ENCODE data around the gene SLC39A11.
"Not testable (repeated sequence)": the region's sequence is repeated elsewhere in the genome, so short reads cannot be mapped to it uniquely, and the experiment has no call there.

The SLC39A11 gene, protein sequence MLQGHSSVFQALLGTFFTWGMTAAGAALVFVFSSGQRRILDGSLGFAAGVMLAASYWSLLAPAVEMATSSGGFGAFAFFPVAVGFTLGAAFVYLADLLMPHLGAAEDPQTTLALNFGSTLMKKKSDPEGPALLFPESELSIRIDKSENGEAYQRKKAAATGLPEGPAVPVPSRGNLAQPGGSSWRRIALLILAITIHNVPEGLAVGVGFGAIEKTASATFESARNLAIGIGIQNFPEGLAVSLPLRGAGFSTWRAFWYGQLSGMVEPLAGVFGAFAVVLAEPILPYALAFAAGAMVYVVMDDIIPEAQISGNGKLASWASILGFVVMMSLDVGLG

GRCh38 chr17:73092523-73093135 is at the start of gene SLC39A11:
Gene SLC39A11 (minus strand): TSS chr17:73092688. CDS start chr17:73088764, 3,924 bp downstream.
- peak; percentile 90 for DNase-seq (ENCODE audit: low read depth)

DNA sequence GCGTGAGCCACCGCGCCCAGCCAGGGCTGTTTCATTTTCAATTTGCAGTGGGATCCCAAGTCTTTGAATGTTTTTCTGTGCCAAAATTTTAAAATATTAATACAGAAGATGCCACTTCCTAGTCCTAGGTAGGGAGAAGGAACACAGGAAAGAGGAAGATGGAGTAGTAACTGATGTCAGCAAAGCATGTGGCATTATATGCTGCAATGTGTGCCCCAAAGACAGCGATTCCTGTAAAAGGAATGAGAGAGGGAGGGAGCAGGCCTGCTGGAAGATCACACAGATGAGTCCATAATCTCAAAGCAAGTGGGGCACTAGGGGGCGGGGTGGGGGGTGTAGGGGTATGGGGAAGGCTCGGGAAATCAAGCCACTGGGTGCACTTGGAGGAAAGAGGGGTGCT is 48.9 kb upstream of the SLC39A11 start:
- no peak for DNase-seq (ENCODE audit: low read depth)

GRCh38 chr17:73140566-73140965 is 48.1 kb upstream of the SLC39A11 start:
- DNase-seq (ENCODE audit: low read depth) = no peak

DNA sequence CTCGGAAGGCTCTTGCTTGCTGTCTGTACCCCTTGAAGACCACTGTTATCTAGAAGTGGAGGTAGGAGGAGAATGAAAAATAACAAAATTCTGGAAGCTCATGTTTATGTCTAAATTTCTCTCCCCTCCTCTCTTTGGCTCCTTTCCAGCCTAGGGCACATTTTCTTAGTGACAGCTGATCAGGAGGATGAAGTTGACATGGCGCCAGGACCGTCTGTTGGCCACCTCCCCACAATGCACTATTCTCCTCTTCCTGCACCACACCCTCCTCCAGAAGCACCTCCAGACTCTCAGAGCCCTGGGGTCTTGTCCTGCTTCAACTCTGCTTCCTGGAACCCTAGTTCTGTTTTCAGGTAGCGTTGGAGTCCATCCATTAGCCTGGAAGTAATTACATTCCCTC is 46.8 kb upstream of the SLC39A11 start:
- DNase-seq (ENCODE audit: low read depth) = no peak

DNA sequence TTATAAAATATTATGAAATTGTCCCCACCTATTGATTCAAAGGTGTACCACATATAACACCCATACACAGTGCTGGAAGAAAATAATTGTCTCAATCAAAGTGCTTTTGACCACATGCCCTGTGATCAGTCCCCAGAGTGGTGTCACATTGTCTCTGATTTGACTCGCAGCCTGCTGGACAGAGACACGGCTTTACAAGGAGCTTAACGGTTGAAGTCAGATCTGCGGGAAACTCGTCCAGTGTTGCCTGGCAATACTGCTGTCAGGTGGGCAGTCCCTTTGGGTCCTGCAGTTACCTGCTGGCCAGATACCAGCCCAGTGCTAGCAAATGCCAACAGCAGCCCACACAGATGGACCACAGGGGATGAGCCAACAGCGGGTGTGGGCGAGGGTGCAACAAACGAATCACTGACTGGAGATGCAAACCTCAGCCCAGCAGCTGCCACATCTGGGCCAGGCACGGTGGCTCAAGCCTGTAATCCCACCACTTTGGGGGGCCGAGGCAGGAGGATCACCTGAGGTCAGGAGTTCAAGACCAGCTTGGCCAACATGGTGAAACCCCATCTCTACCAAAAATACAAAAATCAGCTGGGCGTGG is 46.2 kb upstream of the SLC39A11 start:
- no peak for DNase-seq (ENCODE audit: low read depth)

DNA sequence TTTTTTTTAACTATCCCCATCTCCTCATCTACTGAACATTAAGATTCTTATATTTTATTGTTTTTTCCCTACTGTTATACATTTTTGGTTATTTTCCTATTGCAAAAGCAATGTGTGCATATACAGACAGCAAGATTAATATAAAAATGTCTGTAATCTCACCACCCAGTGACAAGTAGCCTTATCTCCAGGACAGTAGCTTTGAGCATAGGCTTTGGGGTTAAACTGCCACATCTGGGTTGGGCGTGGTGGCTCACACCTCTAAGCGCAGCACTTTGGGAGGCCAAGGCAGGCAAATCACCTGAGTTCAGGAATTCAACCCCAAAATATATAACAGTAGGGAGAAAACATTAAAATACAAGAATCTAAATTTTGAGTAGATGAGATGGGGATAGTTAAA is 44.9 kb upstream of the SLC39A11 start:
- DNase-seq (ENCODE audit: low read depth) = no peak

DNA sequence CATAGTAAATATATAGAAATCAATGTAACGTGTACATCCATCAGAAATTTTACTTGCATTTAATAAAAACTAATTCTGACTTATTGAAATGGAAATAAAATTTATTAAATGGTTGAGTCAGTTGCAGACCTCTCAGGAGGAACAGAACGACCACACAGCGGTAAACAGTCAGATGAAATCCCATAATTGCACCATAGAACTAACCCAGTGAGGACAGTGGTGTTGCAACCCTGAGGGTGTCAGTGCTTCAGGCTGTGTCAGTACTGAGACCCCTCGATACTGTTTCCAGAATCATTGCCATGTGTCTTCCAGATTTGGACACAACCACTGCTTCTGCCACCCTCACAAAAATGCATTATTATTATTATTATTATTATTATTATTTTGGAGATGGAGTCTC is 43.3 kb upstream of the SLC39A11 start:
- no peak for DNase-seq (ENCODE audit: low read depth)

GRCh38 chr17:73133911-73134649 is 41.6 kb upstream of the SLC39A11 start:
- DNase-seq (ENCODE audit: low read depth) = no peak

DNA sequence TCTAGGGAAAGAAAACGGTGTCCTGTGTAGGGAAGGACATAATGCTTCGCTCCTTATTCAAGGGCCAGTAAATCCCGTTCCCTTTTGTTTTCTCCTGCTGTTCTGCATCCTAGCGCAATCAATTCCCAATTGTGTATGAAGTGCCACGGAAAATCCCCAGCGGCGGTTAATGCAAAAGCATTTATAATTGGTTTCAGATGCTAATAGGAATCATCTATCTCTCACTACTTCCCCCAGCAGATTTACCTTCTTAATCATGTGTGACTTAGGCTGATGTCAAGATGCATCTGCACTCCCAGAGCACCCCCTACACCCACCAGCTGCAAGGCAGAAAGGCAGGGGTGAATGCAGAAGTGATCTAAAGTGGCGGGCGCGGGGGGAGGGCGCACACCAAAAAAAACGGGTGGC is 39.6 kb upstream of the SLC39A11 start:
- no peak for DNase-seq (ENCODE audit: low read depth)

GRCh38 chr17:73131439-73131838 is 39.0 kb upstream of the SLC39A11 start:
- DNase-seq (ENCODE audit: low read depth) = not testable (repeated sequence)

DNA sequence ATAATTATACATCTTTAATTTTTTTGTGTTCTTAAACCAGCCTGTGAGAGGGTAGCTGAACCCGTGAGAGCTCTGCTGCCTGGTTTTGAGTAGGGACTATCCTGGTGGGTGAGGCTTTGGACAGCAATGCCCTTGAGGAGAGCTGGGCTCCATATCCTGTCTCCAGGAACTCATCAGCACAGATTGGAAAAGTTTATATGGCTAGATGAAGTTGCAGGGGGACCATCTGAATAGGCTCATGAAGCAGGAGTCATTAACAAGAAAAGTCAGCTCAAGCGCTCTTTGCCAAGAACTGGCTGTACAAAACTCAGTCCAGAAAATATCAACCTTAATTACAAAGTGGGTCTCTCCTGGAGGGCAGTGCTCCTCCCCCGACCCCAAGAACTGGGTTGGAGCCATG is 38.5 kb upstream of the SLC39A11 start:
- DNase-seq (ENCODE audit: low read depth) = no peak

GRCh38 chr17:73128496-73128895 is 36.0 kb upstream of the SLC39A11 start:
- DNase-seq (ENCODE audit: low read depth) = no peak

DNA sequence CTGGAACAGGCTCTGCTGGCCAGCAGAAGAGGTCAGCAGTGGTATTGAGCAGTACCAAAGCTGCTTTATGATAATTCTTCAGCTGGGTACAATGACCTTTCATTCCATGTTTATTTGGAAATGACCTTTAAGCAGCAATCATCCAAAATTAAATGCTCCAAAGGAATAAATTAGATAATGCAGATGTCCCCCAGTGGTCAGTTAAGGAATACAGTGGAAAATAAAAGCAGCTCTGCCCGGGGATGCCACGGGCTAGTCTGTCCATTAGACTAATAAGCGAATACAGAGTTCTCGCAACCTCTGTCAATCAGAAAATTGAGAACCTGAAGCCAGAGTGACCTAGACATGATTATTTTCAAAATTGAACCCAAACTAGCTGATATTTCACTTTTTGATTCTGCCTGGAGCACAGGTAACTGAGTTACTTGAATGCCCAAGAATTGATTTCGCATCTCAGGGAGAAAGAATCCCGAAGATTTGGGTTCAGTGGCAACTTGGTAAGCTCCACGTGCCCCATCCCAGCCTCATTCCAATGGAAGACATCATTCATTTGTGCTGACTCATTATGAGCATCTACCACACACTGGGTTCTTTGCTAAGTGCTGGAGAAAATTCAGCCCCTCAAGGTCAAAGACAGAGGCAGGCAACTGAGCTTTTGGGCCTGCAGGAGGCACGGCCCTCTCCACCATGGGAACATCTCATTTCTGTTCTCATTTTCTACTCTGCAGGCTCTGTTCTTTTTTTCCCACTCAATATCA is 34.4 kb upstream of the SLC39A11 start:
- DNase-seq (ENCODE audit: low read depth) = no peak

DNA sequence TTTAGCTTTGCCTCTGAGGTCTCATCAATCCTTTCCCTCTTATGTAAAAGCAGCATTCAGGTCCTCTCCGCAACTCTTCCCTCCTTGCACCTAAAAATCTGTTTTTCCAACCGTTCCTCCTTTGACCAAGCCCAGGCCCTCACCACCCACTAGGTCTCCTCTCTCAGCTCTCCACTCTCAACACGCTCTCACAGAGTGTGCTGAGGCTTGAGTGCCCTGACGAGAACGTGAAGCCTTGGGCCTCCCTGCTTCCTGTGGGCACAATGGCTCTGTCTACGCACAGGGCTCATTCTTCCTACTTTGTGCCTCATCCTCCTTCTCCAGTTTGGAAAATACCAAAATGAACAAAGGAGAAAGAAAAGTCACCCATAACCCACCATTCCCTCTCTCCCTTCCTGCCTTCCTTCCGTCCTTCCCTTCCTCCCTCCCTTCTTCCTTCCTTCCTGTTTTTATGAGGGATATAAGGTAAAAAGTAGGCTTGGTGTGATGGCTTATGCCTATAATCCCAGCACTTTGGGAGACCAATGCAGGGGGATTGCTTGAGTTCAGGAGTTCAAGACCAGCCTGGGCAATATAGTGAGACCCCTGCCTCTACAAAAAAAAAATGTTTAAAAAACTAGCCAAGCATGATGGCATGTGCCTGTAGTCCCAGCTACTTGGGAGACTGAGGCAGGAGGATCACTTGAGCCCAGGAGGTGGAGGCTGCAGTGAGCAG is 31.3 kb upstream of the SLC39A11 start:
- no peak for DNase-seq (ENCODE audit: low read depth)

- DNase-seq (ENCODE audit: low read depth) = no peak
These were observed 30.6 kb upstream of the SLC39A11 start for GRCh38 chr17:73122953-73123605.

DNA sequence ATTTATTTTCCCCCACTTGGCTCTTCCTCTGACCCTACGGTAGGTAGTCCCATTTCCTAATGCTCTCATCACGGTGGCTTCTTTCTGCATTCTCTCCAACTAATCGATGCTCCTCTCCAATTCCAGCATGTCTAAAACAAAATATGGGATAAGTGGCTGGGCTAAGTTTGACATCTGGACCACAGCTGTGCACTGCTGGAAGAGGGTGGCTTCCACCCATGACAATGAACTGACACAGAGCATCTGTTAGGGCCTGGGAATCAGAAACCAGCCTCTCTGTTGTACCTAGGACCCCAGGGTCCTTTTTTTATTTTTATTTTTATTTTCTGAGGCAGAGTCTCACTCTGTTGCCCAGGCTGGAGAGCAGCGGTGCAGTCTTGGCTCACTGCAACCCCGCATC is 29.0 kb upstream of the SLC39A11 start:
- DNase-seq (ENCODE audit: low read depth) = no peak

- no peak for DNase-seq (ENCODE audit: low read depth)
These were observed 27.1 kb upstream of the SLC39A11 start for GRCh38 chr17:73119631-73120030.

DNA sequence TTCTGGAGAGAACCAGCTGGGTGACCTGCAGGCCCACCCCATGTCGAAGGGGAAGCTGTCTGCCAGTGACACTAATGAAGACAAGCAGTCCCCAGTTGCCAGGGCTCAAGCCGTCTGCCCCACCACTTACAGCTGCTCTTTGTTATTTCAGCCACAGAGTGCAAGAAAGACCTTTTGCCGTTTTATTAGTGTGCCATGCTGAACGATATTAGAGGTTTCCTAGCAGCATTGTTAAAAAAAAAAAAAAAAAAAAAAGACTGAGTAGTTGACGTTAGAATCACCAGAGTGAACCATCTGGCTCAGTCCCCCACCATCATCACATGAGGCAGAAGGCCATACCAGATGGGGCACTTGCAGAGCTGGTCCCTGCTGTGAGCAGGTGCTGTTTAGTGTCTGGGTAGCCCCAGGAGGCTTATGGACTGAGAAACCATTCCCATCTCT is 26.5 kb upstream of the SLC39A11 start:
- DNase-seq (ENCODE audit: low read depth) = no peak

GRCh38 chr17:73118139-73118538 is 25.7 kb upstream of the SLC39A11 start:
- no peak for DNase-seq (ENCODE audit: low read depth)

DNA sequence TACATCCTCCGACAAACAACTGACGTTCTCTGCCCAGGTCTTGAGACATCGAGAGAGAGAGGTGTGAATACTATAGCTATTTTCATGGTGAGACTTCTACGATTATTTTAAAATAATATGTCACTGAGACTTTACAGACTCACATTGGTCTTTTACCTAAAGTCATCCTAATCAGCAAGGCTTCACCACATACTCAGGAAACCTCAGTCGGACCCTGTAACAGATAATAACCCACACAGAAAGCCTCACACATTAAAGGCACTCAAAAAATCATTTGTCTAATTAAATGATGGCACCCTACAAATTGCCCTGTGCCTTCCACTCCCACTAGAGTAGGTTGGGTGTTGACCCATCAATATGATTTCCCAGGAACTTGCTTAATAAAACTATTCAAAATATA is 19.8 kb upstream of the SLC39A11 start:
- no peak for DNase-seq (ENCODE audit: low read depth)

- DNase-seq (ENCODE audit: low read depth) = no peak
These were observed 18.9 kb upstream of the SLC39A11 start for GRCh38 chr17:73111386-73111785.

Measured in amniotic epithelial cell (primary cell).